ENCODE measurements around the gene PPME1. TPM values are rescaled to one million over a fixed set of nuclear protein-coding genes. Genes with fewer than 3 reads are reported as not detected.
A peak's percentile ranks its signal among the peaks of the same experiment; 100 is the strongest.

The PPME1 gene
- total and polyA plus RNA-seq, 12 donors: 24.2 to 35.3 (median 30.0) TPM

- H3K4me1 ChIP-seq: peaks cover 0 to 3% (median 0%) of the 10 kb centered on the region in 9 donors
- no peak overlapping the region for H3K4me3 ChIP-seq
- no peaks in the 10 kb centered on the region for H3K9me3 ChIP-seq
- H3K36me3 ChIP-seq: peaks cover 0 to 17% (median 0%) of the 10 kb centered on the region in 9 donors
- DNase-seq: no peak
- 26 to 32% methylated on average over 1 of the region's 1 CpG for WGBS, 2 donors
- ATAC-seq: no peak
- intact Hi-C loops (cut with DNase I): no loop called here
- no peak for TF ChIP-seq CTCF (IDR thresholded peaks at IDR 0.05)
- no peaks in the 10 kb centered on the region for H3K27me3 ChIP-seq
- no peak overlapping the region for H3K27ac ChIP-seq
Measured at GRCh38 chr11:74221816-74222215, 50.7 kb downstream of the PPME1 start.

GRCh38 chr11:74225565-74225964 lies 54.5 kb downstream of the PPME1 start:
- no peak for TF ChIP-seq CTCF (IDR thresholded peaks at IDR 0.05)
- 97 to 98% methylated on average over 4 of the region's 4 CpGs for WGBS, 2 donors
- no peak overlapping the region for H3K27ac ChIP-seq
- H3K27me3 ChIP-seq: no peaks in the 10 kb centered on the region
- ATAC-seq (no peak), DNase-seq (no peak)
- peaks cover 0 to 26% (median 0%) of the 10 kb centered on the region in 9 donors for H3K36me3 ChIP-seq
- no peak overlapping the region for H3K4me3 ChIP-seq
- intact Hi-C loops (cut with DNase I): no loop called here
- peaks cover 0 to 18% (median 9%) of the 10 kb centered on the region in 9 donors for H3K4me1 ChIP-seq
- H3K9me3 ChIP-seq: no peaks in the 10 kb centered on the region

- peak overlapping the region in 4 of 10 donors; percentile 3 to 38 (median 8) for H3K27ac ChIP-seq
- H3K9me3 ChIP-seq: no peaks in the 10 kb centered on the region
- peaks cover 0 to 40% (median 4%) of the 10 kb centered on the region in 9 donors for H3K36me3 ChIP-seq
- H3K4me1 ChIP-seq: peaks cover 0 to 18% (median 9%) of the 10 kb centered on the region in 9 donors
- intact Hi-C loops (cut with DNase I): no loop called here
- peak in 2 of 9 donors; percentile 15 to 18 for TF ChIP-seq CTCF (IDR thresholded peaks at IDR 0.05)
- no peak overlapping the region for H3K4me3 ChIP-seq
- peak in 7 of 8 donors; percentile 61 to 88 (median 83) for ATAC-seq
- DNase-seq: peak in 1 of 2 donors; percentile 13
- WGBS, 2 donors: 47 to 61% methylated on average over 2 of the region's 2 CpGs
- H3K27me3 ChIP-seq: no peaks in the 10 kb centered on the region
Measured at GRCh38 chr11:74226907-74227306, 55.8 kb downstream of the PPME1 start.

- Histone ChIP-seq H3K27ac (no peak overlapping the region), H3K4me1 (peaks cover 0 to 15% (median 9%) of the 10 kb centered on the region in 9 donors), H3K27me3 (no peaks in the 10 kb centered on the region), H3K36me3 (peaks cover 0 to 77% (median 19%) of the 10 kb centered on the region in 9 donors), H3K9me3 (no peaks in the 10 kb centered on the region), H3K4me3 (no peak overlapping the region)
- 73 to 83% methylated on average over 6 of the region's 6 CpGs for WGBS, 2 donors
- intact Hi-C loops (cut with DNase I): loop anchor here in 1 of 10 donors (10.0 kb wide), 1 partner anchor 78 kb away; no protein-coding TSS in a partner anchor
- no peak for TF ChIP-seq CTCF (IDR thresholded peaks at IDR 0.05)
- ATAC-seq (peak in 3 of 8 donors; percentile 45 to 66 (median 53)), DNase-seq (no peak)
Measured at GRCh38 chr11:74232311-74232950, 61.3 kb downstream of the PPME1 start.
